SK-N-MC (cell line): Measurements from ENCODE around the gene OCA2.

Source experiments
- EZH2 ChIP-seq: fragments of 200-600 bp; sonication (generic); IDR thresholded peaks from one replicate; pipeline ENCODE4 v1.6.1; 2017; ENCODE audit warnings: antibody characterized with exemption
- POLR2AphosphoS5 ChIP-seq: IDR thresholded peaks from 2 replicates; pipeline ENCODE4 v1.6.1; 2012; ENCODE audit warnings: mild to moderate bottlenecking, low read depth, low read length, borderline replicate concordance

DNA sequence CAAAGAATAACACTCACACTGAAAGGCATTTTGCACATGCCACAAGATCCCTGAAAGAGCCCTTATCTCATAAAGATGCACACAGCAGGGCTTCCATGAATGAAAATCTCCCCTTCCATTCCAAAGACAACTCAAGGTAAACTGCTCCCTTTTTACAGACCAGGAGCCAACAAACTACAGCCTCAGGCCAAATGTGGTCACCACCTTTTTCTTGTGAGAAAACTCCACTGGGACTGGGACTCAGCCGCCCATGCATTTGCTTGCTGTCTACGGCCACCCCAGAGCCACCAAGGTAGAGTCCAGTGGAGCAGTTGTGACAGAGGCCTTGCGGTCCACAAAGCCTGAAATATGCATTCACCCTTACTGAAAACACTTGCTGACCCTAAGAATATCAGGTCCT is 334.8 kb downstream of the OCA2 start:
- TF ChIP-seq POLR2AphosphoS5 (no peak), EZH2 (no peak)
